ENCODE results near the gene HECTD3. TPM values are rescaled to one million over a fixed set of nuclear protein-coding genes. Genes with fewer than 3 reads are reported as not detected.

HECTD3 gene
- 10 to 100 TPM; 32.0 to 48.7 TPM for total RNA-seq
- 10 to 100 TPM; 24.2 to 45.2 TPM for polyA plus RNA-seq
- long read RNA-seq, donor 1, transcript HECTD3-202 (21 exons, 3,610 nt), result major isoform, 6 of 31 reads
- long read RNA-seq, donor 1, partial matches to known transcripts, result 15 of 31 reads
- long read RNA-seq, donor 1, other reads (novel, unspliced or antisense), result 9 of 31 reads
- long read RNA-seq, donor 2, transcript HECTD3-202 (21 exons, 3,610 nt), result major isoform, 12 of 31 reads
- long read RNA-seq, donor 2, partial matches to known transcripts, result 10 of 31 reads
- long read RNA-seq, donor 2, other reads (novel, unspliced or antisense), result 8 of 31 reads

- intact Hi-C loops (cut with DNase I), result loop anchor here (5.0 to 10.0 kb wide), 4 partner anchors 174 to 484 kb away; partner anchors contain the start of genes RNU5D-1 (in 1 of the 2) and TESK2 (in 1 of the 2)
- peak; percentile 92 for ATAC-seq (ENCODE audit: low FRiP score)
- peak within 1 kb of the TSS; percentile 74 to 89 for H3K4me3 ChIP-seq (ENCODE audit: low read length in 2 of 2)
- no peaks in the 10 kb centered on the region for H3K4me1 ChIP-seq (ENCODE audit: control insufficient read depth in 1 of 2, insufficient read depth in 2 of 2, low read length in 2 of 2)
- peak; percentile 91 to 92 for DNase-seq
- WGBS, 2 donors, result 1% methylated on average over 57 to 62 of the region's 62 CpGs
- no peaks in the 10 kb centered on the region for H3K9me3 ChIP-seq (ENCODE audit: control insufficient read depth, low read length)
- peaks cover 0 to 7% of the 10 kb centered on the region in 2 donors for H3K36me3 ChIP-seq (ENCODE audit: control insufficient read depth in 1 of 2, insufficient read depth in 2 of 2, low read length in 1 of 2)
- H3K27me3 ChIP-seq (ENCODE audit: control insufficient read depth in 1 of 2, insufficient read depth in 2 of 2, low read length in 1 of 2), result no peaks in the 10 kb centered on the region
- H3K27ac ChIP-seq (ENCODE audit: low read depth in 1 of 2, low read length in 2 of 2), result peak within 1 kb of the TSS in 1 of 2 donors; percentile 60
Observed at GRCh38 chr1:45010855-45011811, at the start of gene HECTD3. Gene HECTD3 (minus strand): TSS chr1:45011324. CDS start chr1:45011257, 67 bp downstream.

GRCh38 chr1:45059829-45060228 is 48.7 kb upstream of the HECTD3 start:
- WGBS, 2 donors, result 87 to 91% methylated on average over 2 of the region's 2 CpGs
- no peaks in the 10 kb centered on the region for H3K27me3 ChIP-seq (ENCODE audit: control insufficient read depth in 1 of 2, insufficient read depth in 2 of 2, low read length in 1 of 2)
- ATAC-seq (ENCODE audit: low FRiP score) (no peak), DNase-seq (no peak)
- intact Hi-C loops (cut with DNase I), result no loop called here
- H3K9me3 ChIP-seq (ENCODE audit: control insufficient read depth, low read length), result no peaks in the 10 kb centered on the region
- H3K36me3 ChIP-seq (ENCODE audit: control insufficient read depth in 1 of 2, insufficient read depth in 2 of 2, low read length in 1 of 2), result peaks cover 5% of the 10 kb centered on the region in 2 donors
- H3K4me1 ChIP-seq (ENCODE audit: control insufficient read depth in 1 of 2, insufficient read depth in 2 of 2, low read length in 2 of 2), result no peaks in the 10 kb centered on the region
- H3K27ac ChIP-seq (ENCODE audit: low read depth in 1 of 2, low read length in 2 of 2), result no peak overlapping the region
- H3K4me3 ChIP-seq (ENCODE audit: low read length in 2 of 2), result no peak overlapping the region

GRCh38 chr1:45057542-45057941 is 46.4 kb upstream of the HECTD3 start:
- Histone ChIP-seq H3K4me1 (ENCODE audit: control insufficient read depth in 1 of 2, insufficient read depth in 2 of 2, low read length in 2 of 2) (no peaks in the 10 kb centered on the region), H3K9me3 (ENCODE audit: control insufficient read depth, low read length) (no peaks in the 10 kb centered on the region), H3K36me3 (ENCODE audit: control insufficient read depth in 1 of 2, insufficient read depth in 2 of 2, low read length in 1 of 2) (peaks cover 5% of the 10 kb centered on the region in 2 donors), H3K27me3 (ENCODE audit: control insufficient read depth in 1 of 2, insufficient read depth in 2 of 2, low read length in 1 of 2) (no peaks in the 10 kb centered on the region), H3K4me3 (ENCODE audit: low read length in 2 of 2) (no peak overlapping the region), H3K27ac (ENCODE audit: low read depth in 1 of 2, low read length in 2 of 2) (no peak overlapping the region)
- no peak for ATAC-seq (ENCODE audit: low FRiP score)
- intact Hi-C loops (cut with DNase I), result no loop called here
- WGBS, 2 donors, result 78 to 83% methylated on average over 1 of the region's 1 CpG
- DNase-seq, result no peak

GRCh38 chr1:45051005-45051772 is 40.1 kb upstream of the HECTD3 start:
- intact Hi-C loops (cut with DNase I), result no loop called here
- WGBS, 2 donors, result 45 to 50% methylated on average over 2 of the region's 2 CpGs
- no peak overlapping the region for H3K27ac ChIP-seq (ENCODE audit: low read depth in 1 of 2, low read length in 2 of 2)
- no peaks in the 10 kb centered on the region for H3K4me1 ChIP-seq (ENCODE audit: control insufficient read depth in 1 of 2, insufficient read depth in 2 of 2, low read length in 2 of 2)
- no peaks in the 10 kb centered on the region for H3K9me3 ChIP-seq (ENCODE audit: control insufficient read depth, low read length)
- ATAC-seq (ENCODE audit: low FRiP score) (no peak), DNase-seq (no peak)
- no peaks in the 10 kb centered on the region for H3K27me3 ChIP-seq (ENCODE audit: control insufficient read depth in 1 of 2, insufficient read depth in 2 of 2, low read length in 1 of 2)
- H3K4me3 ChIP-seq (ENCODE audit: low read length in 2 of 2), result no peak overlapping the region
- no peaks in the 10 kb centered on the region for H3K36me3 ChIP-seq (ENCODE audit: control insufficient read depth in 1 of 2, insufficient read depth in 2 of 2, low read length in 1 of 2)

GRCh38 chr1:45047032-45047431 is 35.9 kb upstream of the HECTD3 start:
- no peak for ATAC-seq (ENCODE audit: low FRiP score)
- no peak overlapping the region for H3K4me3 ChIP-seq (ENCODE audit: low read length in 2 of 2)
- intact Hi-C loops (cut with DNase I), result no loop called here
- H3K27ac ChIP-seq (ENCODE audit: low read depth in 1 of 2, low read length in 2 of 2), result no peak overlapping the region
- no peaks in the 10 kb centered on the region for H3K27me3 ChIP-seq (ENCODE audit: control insufficient read depth in 1 of 2, insufficient read depth in 2 of 2, low read length in 1 of 2)
- no peak for DNase-seq
- WGBS, 2 donors, result 93 to 96% methylated on average over 5 of the region's 5 CpGs
- no peaks in the 10 kb centered on the region for H3K9me3 ChIP-seq (ENCODE audit: control insufficient read depth, low read length)
- H3K36me3 ChIP-seq (ENCODE audit: control insufficient read depth in 1 of 2, insufficient read depth in 2 of 2, low read length in 1 of 2), result peaks cover 0 to 3% of the 10 kb centered on the region in 2 donors
- H3K4me1 ChIP-seq (ENCODE audit: control insufficient read depth in 1 of 2, insufficient read depth in 2 of 2, low read length in 2 of 2), result no peaks in the 10 kb centered on the region

GRCh38 chr1:45044916-45045315 is 33.8 kb upstream of the HECTD3 start:
- no peaks in the 10 kb centered on the region for H3K9me3 ChIP-seq (ENCODE audit: control insufficient read depth, low read length)
- intact Hi-C loops (cut with DNase I), result no loop called here
- H3K4me3 ChIP-seq (ENCODE audit: low read length in 2 of 2), result no peak overlapping the region
- H3K36me3 ChIP-seq (ENCODE audit: control insufficient read depth in 1 of 2, insufficient read depth in 2 of 2, low read length in 1 of 2), result peaks cover 0 to 3% of the 10 kb centered on the region in 2 donors
- DNase-seq (no peak), ATAC-seq (ENCODE audit: low FRiP score) (no peak)
- no peaks in the 10 kb centered on the region for H3K27me3 ChIP-seq (ENCODE audit: control insufficient read depth in 1 of 2, insufficient read depth in 2 of 2, low read length in 1 of 2)
- no peaks in the 10 kb centered on the region for H3K4me1 ChIP-seq (ENCODE audit: control insufficient read depth in 1 of 2, insufficient read depth in 2 of 2, low read length in 2 of 2)
- WGBS, 2 donors, result 36 to 86% methylated on average over 1 of the region's 1 CpG
- no peak overlapping the region for H3K27ac ChIP-seq (ENCODE audit: low read depth in 1 of 2, low read length in 2 of 2)

GRCh38 chr1:45043094-45043493 is 32.0 kb upstream of the HECTD3 start:
- Histone ChIP-seq H3K4me1 (ENCODE audit: control insufficient read depth in 1 of 2, insufficient read depth in 2 of 2, low read length in 2 of 2) (no peaks in the 10 kb centered on the region), H3K9me3 (ENCODE audit: control insufficient read depth, low read length) (no peaks in the 10 kb centered on the region), H3K27ac (ENCODE audit: low read depth in 1 of 2, low read length in 2 of 2) (no peak overlapping the region), H3K27me3 (ENCODE audit: control insufficient read depth in 1 of 2, insufficient read depth in 2 of 2, low read length in 1 of 2) (no peaks in the 10 kb centered on the region), H3K36me3 (ENCODE audit: control insufficient read depth in 1 of 2, insufficient read depth in 2 of 2, low read length in 1 of 2) (peaks cover 0 to 3% of the 10 kb centered on the region in 2 donors), H3K4me3 (ENCODE audit: low read length in 2 of 2) (no peak overlapping the region)
- ATAC-seq (ENCODE audit: low FRiP score) (no peak), DNase-seq (no peak)
- intact Hi-C loops (cut with DNase I), result no loop called here
- WGBS, 2 donors, result 79 to 80% methylated on average over 5 of the region's 5 CpGs

GRCh38 chr1:45040297-45040696 is 29.2 kb upstream of the HECTD3 start:
- Histone ChIP-seq H3K27ac (ENCODE audit: low read depth in 1 of 2, low read length in 2 of 2) (no peak overlapping the region), H3K27me3 (ENCODE audit: control insufficient read depth in 1 of 2, insufficient read depth in 2 of 2, low read length in 1 of 2) (no peaks in the 10 kb centered on the region), H3K4me1 (ENCODE audit: control insufficient read depth in 1 of 2, insufficient read depth in 2 of 2, low read length in 2 of 2) (no peaks in the 10 kb centered on the region), H3K36me3 (ENCODE audit: control insufficient read depth in 1 of 2, insufficient read depth in 2 of 2, low read length in 1 of 2) (peaks cover 2 to 3% of the 10 kb centered on the region in 2 donors), H3K4me3 (ENCODE audit: low read length in 2 of 2) (no peak overlapping the region), H3K9me3 (ENCODE audit: control insufficient read depth, low read length) (no peaks in the 10 kb centered on the region)
- 96 to 98% methylated on average over 5 of the region's 5 CpGs for WGBS, 2 donors
- DNase-seq (no peak), ATAC-seq (ENCODE audit: low FRiP score) (no peak)
- intact Hi-C loops (cut with DNase I), result no loop called here
